HG03432 (cell line): ENCODE results near the gene C16orf92.
A peak's percentile ranks its signal among the peaks of the same experiment; 100 is the strongest.
"Not testable (repeated sequence)": the region's sequence is repeated elsewhere in the genome, so short reads cannot be mapped to it uniquely, and the experiment has no call there.

Source experiments
- ATAC-seq: cut with Tn5 transposase; IDR thresholded peaks from one replicate; pipeline ENCODE4 v1.9.1; 2021; ENCODE audit warnings: mild to moderate bottlenecking, moderate library complexity; ENCODE audit not compliant: unreplicated experiment

C16orf92 gene

DNA sequence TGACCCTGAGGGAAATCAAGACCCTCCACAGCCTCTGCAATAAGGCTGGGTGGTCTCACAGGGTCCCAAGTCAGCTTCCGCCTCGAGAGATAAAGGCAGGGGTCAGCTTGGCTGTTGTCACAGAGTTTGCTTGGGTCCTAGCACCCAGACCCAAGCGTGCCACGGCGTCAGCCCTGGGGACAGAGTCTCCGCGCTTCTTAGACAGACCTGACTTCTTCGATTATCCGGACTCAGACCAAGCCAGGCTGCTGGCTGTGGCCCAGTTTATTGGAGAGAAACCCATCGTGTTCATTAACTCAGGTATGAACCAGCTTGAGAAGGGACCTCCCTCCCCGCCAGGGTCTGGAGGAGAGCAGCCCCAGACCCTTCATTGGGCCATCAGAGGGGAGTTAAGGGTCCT is 588 bp downstream of the C16orf92 start:
- no peak for ATAC-seq

DNA sequence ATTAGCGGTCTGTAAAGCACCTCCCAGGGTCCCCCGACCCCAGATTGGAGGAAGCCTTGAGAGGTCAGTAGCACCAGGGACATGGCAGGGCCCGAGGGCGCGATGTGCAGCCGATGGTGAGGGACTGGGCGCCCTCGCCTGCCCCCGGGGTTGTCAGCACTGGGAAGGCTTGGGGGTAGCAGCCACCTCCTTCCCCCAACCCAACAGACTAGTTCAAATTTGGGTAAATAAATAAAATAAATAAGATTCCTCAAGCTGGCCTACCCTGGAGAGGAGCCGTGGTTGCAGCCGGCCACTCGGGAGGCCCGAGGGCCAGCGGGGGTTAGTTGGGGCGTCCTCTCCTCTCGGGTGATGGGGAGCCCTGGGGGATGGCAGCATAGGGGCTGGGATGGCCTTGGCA is 1.5 kb downstream of the C16orf92 start:
- ATAC-seq = no peak

DNA sequence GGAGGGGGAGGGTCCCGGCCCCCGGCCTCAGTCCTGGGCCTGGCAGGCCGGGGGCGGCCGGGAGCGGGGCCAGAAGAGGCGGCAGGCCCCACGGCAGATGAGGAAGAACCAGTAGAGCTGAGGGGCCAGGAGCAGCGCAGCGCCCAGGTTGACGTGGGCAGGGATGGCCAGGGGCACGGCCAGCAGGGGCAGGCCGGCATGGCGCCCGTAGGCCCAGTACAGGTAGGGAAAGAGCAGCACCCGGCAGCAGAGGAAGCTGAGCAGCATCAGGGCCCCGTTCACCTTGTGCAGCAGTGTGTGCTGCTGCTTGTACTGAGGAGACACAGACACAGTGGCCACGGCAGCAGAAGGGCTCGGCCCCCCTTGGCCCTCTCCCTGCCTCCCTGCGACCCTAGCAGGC is 2.2 kb downstream of the C16orf92 start:
- ATAC-seq = no peak

- no peak for ATAC-seq
Measured at GRCh38 chr16:30025574-30025973, 2.6 kb downstream of the C16orf92 start.

GRCh38 chr16:30026449-30026848 is 3.5 kb downstream of the C16orf92 start:
- no peak for ATAC-seq

DNA sequence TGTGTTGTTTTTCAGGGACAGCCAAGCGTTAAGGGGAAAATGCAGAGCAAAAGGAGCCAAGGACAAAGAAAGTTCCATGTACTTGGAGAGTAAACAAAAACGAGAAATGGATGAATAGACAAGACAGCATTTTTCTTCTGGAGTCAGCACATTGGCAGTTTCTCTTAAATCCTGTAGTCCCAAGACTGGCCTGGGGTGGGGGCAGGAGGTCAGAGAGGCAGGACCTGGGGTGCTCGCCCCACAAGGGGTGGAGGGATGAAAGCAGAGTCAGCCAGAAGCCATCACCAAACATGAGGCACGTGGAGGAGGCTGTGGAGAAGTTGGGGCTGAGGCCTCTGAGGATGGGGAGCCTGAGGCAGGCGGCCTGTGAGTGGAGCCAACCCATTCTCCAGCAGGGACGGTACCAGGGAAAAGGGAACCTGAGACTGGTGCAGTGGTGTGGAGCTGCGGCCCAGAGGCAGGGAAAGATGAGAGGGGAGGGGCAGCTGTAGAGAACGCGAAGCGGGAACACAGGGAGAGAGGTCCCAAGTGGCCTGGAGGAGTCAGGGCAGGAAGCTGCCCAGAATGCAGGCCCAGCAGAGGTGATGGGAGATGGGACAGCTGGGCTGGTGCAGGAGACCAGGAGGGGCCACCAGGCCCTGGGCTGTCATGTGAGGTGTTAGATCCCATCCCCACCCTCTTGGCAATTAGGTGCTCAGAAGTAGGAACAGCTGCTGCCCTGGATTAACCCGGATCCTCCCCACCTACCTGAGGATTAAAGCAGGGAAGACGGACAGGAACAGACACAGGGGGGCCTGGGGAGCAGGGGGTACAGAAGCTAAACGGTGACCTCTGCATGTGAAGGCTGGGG is 4.8 kb downstream of the C16orf92 start:
- no peak for ATAC-seq

DNA sequence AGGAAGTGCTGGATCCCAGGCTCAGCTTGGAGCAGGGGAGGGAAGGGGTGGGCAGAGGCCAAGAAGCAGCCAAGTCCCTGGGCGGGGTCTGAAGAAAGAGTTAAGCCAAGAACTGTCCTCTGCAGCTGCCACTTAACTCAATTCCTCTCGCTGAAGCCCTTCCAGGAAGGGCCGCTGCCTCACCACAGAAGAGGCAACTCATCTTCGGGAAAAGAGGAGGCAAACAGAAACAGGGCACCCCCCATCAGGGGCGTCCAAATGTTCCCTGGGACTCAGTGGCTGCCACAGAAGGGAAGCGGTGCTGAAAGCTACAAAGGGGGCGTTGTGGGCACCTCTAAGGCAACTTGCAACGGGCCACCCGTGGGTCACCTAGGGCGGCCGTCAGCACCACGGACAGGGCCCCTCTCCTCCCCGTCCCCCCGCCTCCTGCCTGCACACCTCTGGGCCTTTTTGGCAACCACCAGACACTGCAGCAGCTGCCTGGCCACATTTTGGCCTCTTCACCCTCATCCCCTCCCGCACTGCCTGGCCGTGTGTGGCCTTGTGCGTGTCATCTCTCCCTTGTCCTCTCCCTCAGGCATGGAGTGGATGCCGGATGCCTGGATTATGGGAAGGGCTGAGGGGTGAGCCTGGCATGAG is 5.6 kb downstream of the C16orf92 start:
- no peak for ATAC-seq

DNA sequence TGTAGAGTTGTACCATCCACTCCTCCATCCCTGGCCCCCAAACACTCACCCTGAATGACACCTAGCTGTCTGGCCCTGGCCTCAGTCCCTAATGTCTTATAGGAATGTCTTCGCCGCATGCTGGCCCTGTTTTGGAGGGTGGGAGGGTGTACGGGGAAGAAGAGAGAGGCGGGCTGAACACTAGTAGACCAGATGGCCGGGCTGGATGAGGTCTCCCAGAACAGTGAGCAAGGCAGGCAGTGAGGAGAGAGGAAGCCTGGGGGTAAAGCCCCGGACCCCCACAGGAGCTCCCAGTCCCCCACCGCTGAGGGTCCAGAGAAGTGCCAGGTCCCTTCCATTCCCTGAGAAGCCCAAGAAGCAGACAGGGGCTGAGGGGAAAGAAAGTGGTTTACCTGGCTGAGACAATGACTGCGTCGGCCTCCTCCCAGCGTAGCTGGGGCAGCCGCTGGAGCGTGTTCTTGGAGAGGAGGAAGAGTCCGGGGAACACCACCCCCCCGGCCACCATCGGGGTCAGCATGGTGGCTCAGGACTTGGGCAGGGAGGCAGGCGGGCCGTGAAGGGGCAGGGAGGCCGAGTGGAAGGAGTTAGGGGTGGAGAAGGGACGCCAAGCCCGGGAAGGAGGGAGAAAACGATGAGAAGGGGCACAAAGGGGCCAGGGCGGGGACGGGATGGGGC is 7.2 kb downstream of the C16orf92 start:
- no peak for ATAC-seq

DNA sequence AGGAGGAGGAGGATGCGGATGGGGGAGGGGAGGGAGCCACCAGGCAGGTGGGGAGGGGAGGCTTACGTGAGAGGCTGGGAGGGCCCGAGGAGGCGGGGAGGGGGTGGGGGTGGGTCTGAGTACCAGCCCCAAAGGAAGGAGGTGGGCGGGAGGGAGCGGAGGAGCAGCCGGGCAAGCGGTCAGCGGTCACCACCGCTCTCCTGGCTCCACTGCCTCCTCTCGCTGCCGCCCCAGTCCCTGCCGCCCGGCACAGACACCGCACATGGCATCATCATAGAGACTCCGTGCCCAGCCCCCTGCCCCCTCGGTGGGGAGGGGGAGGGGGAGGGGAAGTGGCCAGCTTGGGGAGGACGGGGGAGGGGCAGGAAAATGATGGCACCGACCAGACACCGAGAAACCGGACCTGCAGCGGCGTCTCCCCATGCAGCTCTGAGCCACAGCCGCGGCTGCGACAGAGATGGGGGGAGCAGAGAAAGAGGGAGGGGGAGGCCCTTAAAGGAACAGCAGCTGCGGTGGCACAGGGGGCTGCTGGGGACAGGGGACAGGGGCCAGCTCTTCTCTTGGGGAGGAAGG is 7.9 kb downstream of the C16orf92 start, which contains the start of gene TLCD3B:
TLCD3B (minus strand) TSS at position 431 of the 573 bp plus-strand sequence. CDS start 744 bp downstream, outside the sequence.
- no peak for ATAC-seq

DNA sequence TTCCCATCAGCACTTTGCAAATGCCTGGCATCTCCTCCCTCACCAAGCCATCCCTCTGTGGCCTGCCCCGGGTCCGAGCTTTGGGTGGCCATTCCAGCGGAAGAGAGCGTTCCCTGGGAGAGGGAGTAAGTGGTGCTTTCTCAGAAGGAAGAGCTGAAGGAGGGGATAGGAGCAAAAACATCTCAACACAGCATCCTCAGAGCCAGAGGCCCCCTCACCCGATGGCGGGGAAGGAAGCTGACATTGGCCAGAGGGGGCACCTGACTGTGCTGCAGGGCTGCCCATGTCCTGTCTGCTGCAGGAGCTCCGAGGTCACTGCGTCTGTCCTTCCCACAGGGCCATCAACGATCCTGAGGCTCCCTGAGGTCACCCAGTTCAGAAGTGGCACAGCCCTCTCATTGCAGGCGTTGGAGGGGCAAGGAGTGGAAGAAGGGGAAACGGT is 8.5 kb downstream of the C16orf92 start:
- no peak for ATAC-seq

- no peak for ATAC-seq
Measured at GRCh38 chr16:30032083-30032819, 9.3 kb downstream of the C16orf92 start.

GRCh38 chr16:30033270-30033669 is 10.3 kb downstream of the C16orf92 start:
- no peak for ATAC-seq

DNA sequence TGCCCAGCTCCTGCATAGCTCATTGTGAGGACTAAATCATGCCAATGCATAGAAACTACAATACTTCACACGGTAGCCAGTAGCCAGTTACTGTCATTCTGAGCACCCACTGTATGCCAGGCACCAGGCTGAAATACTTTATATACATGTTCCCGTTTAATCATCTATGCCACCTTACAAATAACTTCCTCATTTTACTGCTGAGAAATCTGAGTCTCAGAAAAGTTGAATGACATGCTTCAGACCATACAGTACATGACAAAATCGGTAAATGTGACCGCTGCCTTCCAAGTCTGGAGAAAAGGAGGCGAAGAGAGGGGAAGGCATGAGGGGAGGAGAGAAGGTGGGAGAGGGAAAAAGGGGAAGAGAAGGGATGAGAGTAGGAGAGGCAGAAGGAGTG is 17.2 kb downstream of the C16orf92 start:
- no peak for ATAC-seq

DNA sequence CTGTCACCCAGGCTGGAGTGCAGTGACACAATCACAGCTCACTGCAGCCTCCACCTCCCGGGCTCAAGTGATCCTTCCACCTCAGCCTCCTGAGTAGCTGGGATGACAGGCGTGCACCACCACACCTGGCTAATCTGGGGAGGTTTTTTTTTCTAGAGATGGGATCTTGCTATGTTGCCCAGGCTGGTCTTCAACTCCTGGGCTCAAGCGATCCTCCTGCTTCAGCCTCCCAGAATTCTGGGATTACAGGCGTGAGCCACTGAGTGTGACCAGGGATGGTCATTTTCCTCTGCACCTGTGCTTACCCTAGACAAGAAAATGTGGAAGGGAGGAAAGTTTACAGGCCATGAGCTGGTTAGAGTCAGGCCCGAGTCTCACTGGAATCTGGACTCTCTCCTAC is 17.7 kb downstream of the C16orf92 start:
- not testable (repeated sequence) for ATAC-seq

DNA sequence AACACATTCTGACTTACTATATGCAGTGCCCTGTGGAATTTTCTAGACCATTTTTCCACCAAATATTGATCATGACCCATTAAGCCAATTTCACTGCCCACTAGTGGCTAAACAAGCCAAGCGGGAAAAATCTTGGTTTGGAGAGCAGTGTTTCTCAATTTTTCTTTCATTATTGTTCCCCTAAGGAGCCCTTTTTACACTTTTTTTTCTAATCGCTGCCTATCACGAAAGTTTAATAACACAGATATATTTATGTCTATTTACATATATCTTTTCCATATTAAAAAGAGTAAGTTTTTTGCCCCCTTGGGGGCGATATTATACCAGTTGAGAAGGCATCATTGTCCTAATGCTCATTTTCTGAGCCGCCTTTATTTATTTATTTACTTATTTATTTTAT is 18.8 kb downstream of the C16orf92 start:
- no peak for ATAC-seq

DNA sequence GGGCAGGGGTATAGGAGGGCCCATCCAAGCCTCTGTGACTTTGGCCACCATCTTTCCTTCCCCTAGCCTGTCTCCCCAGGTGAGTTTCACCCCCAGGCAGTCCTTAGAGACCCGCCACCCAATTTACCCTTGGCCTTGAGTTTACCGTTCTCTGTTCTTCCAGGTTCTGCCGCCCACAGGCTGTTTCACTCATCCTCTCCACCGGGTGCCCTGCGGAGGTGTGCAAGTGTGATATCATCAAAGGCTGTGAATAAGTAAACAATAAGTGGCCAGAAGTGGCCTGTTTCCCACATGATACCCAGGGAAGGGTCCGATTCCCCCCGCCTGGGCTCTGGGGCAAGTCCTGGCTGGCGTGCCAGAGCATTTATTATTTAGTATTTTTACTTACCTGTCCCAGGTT is 23.2 kb downstream of the C16orf92 start:
- ATAC-seq = no peak

DNA sequence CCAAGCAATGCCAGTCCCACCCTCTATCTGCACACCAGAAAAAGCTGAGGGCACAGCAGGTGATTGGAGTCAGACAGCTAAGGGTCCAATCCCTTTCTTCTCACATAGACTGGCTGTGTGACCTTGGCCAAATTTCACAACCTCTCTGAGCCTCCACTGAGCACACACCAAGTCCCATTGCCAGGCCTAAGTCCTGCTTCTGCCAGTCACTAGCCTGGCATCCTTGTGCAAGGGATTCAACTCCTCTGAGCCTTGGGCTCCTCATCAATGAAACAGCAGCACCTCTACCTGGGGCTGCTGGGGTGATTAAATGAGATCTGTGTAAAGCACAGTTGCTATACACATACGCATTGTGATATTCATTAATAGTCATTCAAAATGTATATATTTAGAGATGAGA is 23.6 kb downstream of the C16orf92 start:
- ATAC-seq = no peak

DNA sequence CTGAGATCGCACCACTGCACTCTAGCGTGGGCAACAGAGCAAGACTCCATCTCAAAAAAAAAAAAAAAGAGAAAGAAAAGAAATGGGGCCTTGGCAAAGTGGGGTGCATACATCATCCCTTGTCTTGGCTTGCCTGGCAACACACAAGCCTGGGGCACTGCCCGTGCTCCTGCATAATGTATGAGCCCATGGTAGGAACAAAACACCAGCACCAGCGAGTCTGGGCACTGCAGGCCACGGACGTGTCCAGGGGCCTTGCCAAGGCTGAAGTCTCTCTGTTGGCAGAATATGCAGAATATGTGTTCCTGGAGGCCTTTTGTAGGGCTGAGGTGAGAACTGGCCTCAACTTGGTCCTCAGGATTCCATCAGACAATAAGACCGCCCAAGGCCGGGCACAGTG is 26.9 kb downstream of the C16orf92 start:
- ATAC-seq = no peak

DNA sequence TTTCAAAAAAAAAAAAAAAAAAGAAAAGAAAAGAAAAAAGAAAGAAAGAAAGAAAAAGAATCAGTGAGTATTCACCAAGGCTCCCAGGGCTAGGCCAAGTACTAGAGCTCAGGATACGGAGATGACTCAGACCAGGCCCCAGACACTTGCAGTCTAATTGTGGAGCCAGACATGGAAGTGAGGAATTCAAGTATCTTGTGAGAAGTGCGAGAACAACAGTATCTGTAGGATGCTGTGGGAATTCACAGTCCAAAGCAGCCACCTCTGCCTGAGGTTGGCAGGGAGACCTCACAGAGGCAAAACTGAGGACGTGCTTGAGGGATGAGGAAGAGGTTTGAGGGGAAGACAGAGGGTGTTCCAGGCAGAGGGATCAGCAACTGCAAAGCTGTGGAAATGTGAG is 28.5 kb downstream of the C16orf92 start:
- ATAC-seq = no peak

- peak; percentile 83 for ATAC-seq
Measured at GRCh38 chr16:30052671-30053372, 29.8 kb downstream of the C16orf92 start.
